NB4 (cell line): ENCODE measurements around the gene GFY.

Experiments used
- DNase-seq: peaks from one replicate; pipeline ENCODE4 v3.0.0; 2010; ENCODE audit warnings: low read depth
- H3K4me3 ChIP-seq: one replicate; pipeline ENCODE4 v1.5.1; 2011; ENCODE audit warnings: mild to moderate bottlenecking, low read depth, low read length, moderate library complexity
- MYC ChIP-seq: IDR thresholded peaks from 2 replicates; pipeline ENCODE4 v1.6.1; 2011; ENCODE audit warnings: low read depth, low read length
- POLR2A ChIP-seq: IDR thresholded peaks from 2 replicates; pipeline ENCODE4 v1.6.1; 2011; ENCODE audit warnings: mild to moderate bottlenecking; ENCODE audit not compliant: insufficient read length; ENCODE audit errors: extremely low read depth
- TF ChIP-seq, protein P1 (sequence below): IDR thresholded peaks from 2 replicates; pipeline ENCODE4 v1.6.1; 2011; ENCODE audit warnings: low read depth, low read length
- TF ChIP-seq, protein P2 (sequence below): IDR thresholded peaks from one replicate; pipeline ENCODE4 v1.5.1; 2012; ENCODE audit warnings: low read depth, low read length

The GFY gene

DNA sequence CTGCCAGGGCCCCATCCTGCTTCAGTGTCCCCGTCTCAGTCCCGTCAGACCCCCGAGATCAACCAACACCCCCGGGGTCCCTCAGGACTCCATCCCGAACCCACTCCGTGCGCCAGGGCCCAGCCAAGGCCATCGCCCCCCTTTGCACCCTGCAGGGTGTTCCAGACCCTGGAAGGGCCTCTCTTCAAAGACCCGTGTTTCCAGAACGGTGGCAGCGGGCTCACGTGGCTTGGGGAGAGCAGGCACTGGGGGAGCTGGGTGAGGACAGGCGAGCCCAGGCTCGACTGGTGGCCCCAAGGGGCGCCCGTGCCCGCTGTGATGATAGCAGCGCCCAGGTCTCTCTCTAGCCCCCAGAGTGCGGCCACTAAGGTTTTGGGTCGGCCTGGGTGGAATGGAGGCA lies 35.8 kb upstream of the GFY start:
- no peak for DNase-seq
- TF ChIP-seq, protein P1, sequence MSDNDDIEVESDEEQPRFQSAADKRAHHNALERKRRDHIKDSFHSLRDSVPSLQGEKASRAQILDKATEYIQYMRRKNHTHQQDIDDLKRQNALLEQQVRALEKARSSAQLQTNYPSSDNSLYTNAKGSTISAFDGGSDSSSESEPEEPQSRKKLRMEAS: no peak
- no peak for TF ChIP-seq MYC
- no peak for TF ChIP-seq POLR2A
- TF ChIP-seq, protein P2, sequence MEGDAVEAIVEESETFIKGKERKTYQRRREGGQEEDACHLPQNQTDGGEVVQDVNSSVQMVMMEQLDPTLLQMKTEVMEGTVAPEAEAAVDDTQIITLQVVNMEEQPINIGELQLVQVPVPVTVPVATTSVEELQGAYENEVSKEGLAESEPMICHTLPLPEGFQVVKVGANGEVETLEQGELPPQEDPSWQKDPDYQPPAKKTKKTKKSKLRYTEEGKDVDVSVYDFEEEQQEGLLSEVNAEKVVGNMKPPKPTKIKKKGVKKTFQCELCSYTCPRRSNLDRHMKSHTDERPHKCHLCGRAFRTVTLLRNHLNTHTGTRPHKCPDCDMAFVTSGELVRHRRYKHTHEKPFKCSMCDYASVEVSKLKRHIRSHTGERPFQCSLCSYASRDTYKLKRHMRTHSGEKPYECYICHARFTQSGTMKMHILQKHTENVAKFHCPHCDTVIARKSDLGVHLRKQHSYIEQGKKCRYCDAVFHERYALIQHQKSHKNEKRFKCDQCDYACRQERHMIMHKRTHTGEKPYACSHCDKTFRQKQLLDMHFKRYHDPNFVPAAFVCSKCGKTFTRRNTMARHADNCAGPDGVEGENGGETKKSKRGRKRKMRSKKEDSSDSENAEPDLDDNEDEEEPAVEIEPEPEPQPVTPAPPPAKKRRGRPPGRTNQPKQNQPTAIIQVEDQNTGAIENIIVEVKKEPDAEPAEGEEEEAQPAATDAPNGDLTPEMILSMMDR: no peak
- no peak overlapping the region for H3K4me3 ChIP-seq

DNA sequence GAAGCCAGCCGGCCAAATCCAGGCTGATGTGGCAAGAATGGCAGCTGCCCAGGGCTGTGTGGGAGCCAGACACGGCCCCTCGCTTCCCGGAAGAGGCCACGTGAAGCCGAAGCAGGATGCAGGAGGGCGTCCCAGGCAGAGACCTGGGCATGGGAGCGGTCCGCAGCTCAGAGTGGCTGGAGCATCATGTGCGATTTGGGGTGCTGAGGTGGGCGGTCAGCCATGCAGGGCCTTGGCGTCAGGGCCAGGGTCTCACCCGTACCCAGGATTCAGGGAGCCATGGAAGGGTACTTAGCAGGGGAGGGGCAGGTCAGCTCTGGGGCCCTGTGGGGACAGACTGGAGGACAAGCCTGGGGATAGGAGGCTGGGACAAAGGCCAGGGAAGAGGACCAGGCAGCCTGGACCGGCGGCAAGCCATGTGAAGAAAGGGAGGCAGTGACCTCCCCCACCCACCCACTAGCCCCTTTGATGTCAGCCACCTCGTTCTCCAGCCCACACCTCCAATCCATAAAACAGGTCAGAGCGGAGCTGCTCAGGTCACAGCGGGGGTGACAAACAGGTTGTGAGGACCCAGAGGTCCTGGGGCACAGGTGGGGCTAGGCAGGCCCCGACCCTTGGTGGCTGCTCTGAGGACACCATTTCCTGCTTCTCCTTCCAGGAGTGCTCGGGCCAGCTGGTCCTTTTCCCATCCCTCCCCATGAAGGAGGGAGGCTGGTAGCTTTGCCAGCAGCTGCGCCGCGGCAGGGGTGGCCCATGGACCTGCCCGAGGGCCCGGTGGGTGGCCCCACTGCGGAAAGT lies 34.9 kb upstream of the GFY start:
- DNase-seq: no peak
- TF ChIP-seq, protein P2: no peak
- TF ChIP-seq, protein P1: no peak
- TF ChIP-seq POLR2A: no peak
- H3K4me3 ChIP-seq: no peak overlapping the region

DNA sequence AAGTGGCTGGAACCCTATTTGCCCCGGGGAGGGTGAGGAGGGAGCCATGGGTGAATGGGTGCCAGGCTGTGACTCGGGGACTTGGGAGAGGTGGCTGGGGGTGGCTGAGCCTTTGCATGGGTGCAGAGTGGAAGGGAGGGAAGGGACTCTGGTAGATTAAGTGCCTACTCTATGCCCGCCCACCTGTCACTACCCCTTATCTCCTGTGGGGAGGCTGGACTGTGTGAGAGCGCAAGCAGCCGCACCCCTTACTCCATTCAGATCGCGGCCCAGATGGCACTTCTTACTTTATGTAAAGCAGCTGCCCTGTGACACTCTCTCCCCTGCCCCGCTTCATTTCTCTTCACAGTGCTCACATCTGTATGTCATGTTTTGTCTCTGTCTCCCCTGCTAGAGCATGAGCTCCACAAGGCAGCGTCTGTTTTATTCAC lies 34.2 kb upstream of the GFY start:
- no peak overlapping the region for H3K4me3 ChIP-seq
- TF ChIP-seq, protein P1: no peak
- TF ChIP-seq, protein P2: no peak
- DNase-seq: no peak

DNA sequence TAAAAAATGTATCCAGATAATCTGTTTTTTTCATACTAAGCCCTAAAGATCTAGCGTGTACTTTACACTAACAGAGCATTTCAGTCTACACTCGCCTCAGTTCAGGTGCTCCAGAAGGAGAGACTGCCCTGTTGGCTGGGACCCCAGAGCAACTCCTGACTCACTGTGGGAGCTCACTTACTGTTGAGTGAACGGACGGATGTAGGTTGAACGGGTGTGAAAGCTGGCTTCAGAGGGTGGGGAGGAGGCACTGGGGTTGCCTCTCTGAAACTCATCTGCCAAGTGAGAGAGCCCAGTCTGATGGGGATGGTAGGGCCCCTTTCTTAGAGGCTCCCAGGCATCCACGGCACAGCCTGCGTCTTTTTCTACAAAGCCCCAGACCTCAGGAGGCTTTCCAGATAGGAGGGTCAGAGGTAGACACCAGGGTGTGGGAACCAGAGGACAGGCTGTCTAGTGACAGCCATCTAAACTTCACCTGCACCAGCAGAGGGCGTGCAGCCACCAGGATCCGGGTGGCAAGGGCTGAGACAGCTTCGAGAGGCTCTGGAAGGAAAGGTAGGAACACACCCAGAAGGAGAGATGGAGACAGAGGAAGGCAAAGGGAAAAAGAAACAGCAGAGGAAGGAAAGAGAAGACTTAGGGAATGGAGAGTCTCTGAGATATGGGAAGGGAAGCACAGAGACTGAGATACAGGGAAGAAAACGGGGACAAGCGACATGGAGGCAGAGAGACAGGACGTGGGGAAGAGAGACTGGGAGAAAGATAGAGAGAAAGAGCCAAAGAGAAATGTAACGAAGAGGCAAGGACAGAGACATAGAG lies 33.4 kb upstream of the GFY start:
- H3K4me3 ChIP-seq: no peak overlapping the region

DNA sequence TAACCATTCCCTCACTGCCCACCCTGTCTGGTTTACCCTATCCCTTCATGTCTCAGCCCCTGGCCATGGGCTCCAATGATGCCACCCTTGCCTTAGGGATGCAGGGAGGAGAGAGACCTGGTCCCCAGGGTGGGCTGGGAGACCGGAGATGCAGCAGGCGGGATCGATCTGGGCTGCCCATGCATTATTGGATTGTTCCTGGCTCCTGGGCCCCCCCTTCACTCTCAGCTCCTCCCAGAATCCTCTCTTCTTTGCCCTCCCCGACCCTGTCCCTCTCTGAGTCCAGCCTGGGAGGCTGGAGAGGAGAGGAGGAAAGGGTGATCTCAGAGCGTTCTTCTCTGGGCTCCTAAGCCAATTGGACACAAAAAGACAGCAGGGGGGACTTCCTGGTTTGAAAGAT lies 31.3 kb upstream of the GFY start:
- no peak for TF ChIP-seq POLR2A
- TF ChIP-seq, protein P2: no peak
- TF ChIP-seq MYC: no peak
- TF ChIP-seq, protein P1: no peak
- DNase-seq: no peak
- no peak overlapping the region for H3K4me3 ChIP-seq

More for the DNA sequence above, 33.4 kb upstream of the GFY start:
- TF ChIP-seq, protein P2: peak; percentile 86
- TF ChIP-seq, protein P1: 0 out of 2 replicates have a peak, but pooled peaks have one; percentile 27
- TF ChIP-seq MYC (no peak), POLR2A (no peak)
- peak; percentile 80 for DNase-seq
